Liver (tissue), 9 donors: Measurements from ENCODE around the gene WDR45B. TPM values are rescaled to one million over a fixed set of nuclear protein-coding genes. Genes with fewer than 3 reads are reported as not detected.
A peak's percentile ranks its signal among the peaks of the same experiment; 100 is the strongest.

ENCODE experiments used
- DNase-seq: peaks from one replicate; pipeline ENCODE4 v3.0.0-alpha.2; 2017; ENCODE audit warnings: low spot score
- H3K27ac ChIP-seq, 2 donors: one replicate each; pipeline ENCODE4 v1.7.0; 2013; ENCODE audit warnings: inconsistent platforms in 2 of 2, low read length in 2 of 2, control low read depth in 1 of 2, low read depth in 1 of 2, mild to moderate bottlenecking in 1 of 2
- H3K27me3 ChIP-seq, 4 donors: one replicate each; pipeline versions ENCODE4 v1.6.1 to v1.7.0; 2013; ENCODE audit warnings: low read length in 3 of 4, inconsistent platforms in 1 of 4, mild to moderate bottlenecking in 1 of 4, moderate library complexity in 1 of 4; ENCODE audit not compliant: control insufficient read depth in 4 of 4, insufficient read depth in 4 of 4
- H3K36me3 ChIP-seq, 4 donors: one replicate each; pipeline versions ENCODE4 v1.6.1 to v1.7.0; 2013; ENCODE audit warnings: low read length in 3 of 4, mild to moderate bottlenecking in 3 of 4, low read depth in 1 of 4, moderate library complexity in 1 of 4; ENCODE audit not compliant: control insufficient read depth in 4 of 4, insufficient read depth in 3 of 4
- H3K4me1 ChIP-seq, 4 donors: one replicate each; pipeline versions ENCODE4 v1.6.1 to v1.7.0; 2013; ENCODE audit warnings: low read length in 3 of 4, mild to moderate bottlenecking in 3 of 4, moderate library complexity in 1 of 4; ENCODE audit not compliant: control insufficient read depth in 4 of 4, insufficient read depth in 4 of 4
- H3K4me3 ChIP-seq, 3 donors: one replicate each; pipeline versions ENCODE4 v1.6.1 to v1.7.0; 2013; ENCODE audit warnings: low read length in 3 of 3, control low read depth in 1 of 3, low read depth in 1 of 3, mild to moderate bottlenecking in 1 of 3
- H3K9ac ChIP-seq, 2 donors: one replicate each; pipeline ENCODE4 v1.7.0; 2013; ENCODE audit warnings: low read length in 2 of 2, mild to moderate bottlenecking in 2 of 2, moderate library complexity in 2 of 2, control low read depth in 1 of 2, low read depth in 1 of 2
- H3K9me3 ChIP-seq, 4 donors: one replicate each; pipeline versions ENCODE4 v1.6.1 to v1.7.0; 2013; ENCODE audit warnings: low read length in 3 of 4; ENCODE audit not compliant: control insufficient read depth in 4 of 4
- ATF3 ChIP-seq: IDR thresholded peaks from 2 replicates; pipeline ENCODE4 v1.6.1; 2016; ENCODE audit warnings: antibody characterized with exemption
- CTCF ChIP-seq: fragments of 150-350 bp; IDR thresholded peaks from 2 replicates; pipeline ENCODE4 v1.5.1; 2017; ENCODE audit warnings: improper control_type of control experiment, low read depth, low read length; ENCODE audit not compliant: missing input control
- EGR1 ChIP-seq, 2 donors: IDR thresholded peaks; 2 replicates each; pipeline ENCODE4 v1.6.1; 2016 to 2018; ENCODE audit warnings: antibody characterized with exemption in 2 of 2, low read depth in 2 of 2
- FOXA1 ChIP-seq: IDR thresholded peaks from 2 replicates; pipeline ENCODE4 v1.6.1; 2016; ENCODE audit warnings: antibody characterized with exemption
- FOXA2 ChIP-seq: IDR thresholded peaks from 2 replicates; pipeline ENCODE4 v1.6.1; 2016; ENCODE audit warnings: antibody characterized with exemption
- GABPA ChIP-seq, 2 donors: IDR thresholded peaks in 1 of 2; conservative IDR thresholded peaks in 1 of 2; 2 replicates each; pipeline ENCODE4 v1.6.1; 2016; ENCODE audit warnings: antibody characterized with exemption in 2 of 2, mild to moderate bottlenecking in 1 of 2, moderate library complexity in 1 of 2
- HNF4A ChIP-seq, 2 donors: conservative IDR thresholded peaks; 2 replicates each; pipeline ENCODE4 v1.6.1; 2016; ENCODE audit warnings: antibody characterized with exemption in 2 of 2, mild to moderate bottlenecking in 2 of 2
- HNF4G ChIP-seq: IDR thresholded peaks from 2 replicates; pipeline ENCODE4 v1.6.1; 2016; ENCODE audit warnings: antibody characterized with exemption
- JUND ChIP-seq, 2 donors: IDR thresholded peaks; 2 replicates each; pipeline ENCODE4 v1.6.1; 2016; ENCODE audit warnings: antibody characterized with exemption in 2 of 2
- MAX ChIP-seq: IDR thresholded peaks from 2 replicates; pipeline ENCODE4 v1.6.1; 2016; ENCODE audit warnings: antibody characterized with exemption
- NR2F2 ChIP-seq: IDR thresholded peaks from 2 replicates; pipeline ENCODE4 v1.6.1; 2016; ENCODE audit warnings: antibody characterized with exemption
- RAD21 ChIP-seq, 2 donors: IDR thresholded peaks; 2 replicates each; pipeline ENCODE4 v1.6.1; 2016; ENCODE audit warnings: antibody characterized with exemption in 2 of 2, mild to moderate bottlenecking in 2 of 2
- REST ChIP-seq: IDR thresholded peaks from 2 replicates; pipeline ENCODE4 v1.6.1; 2016; ENCODE audit warnings: antibody characterized with exemption, mild to moderate bottlenecking
- RXRA ChIP-seq, 2 donors: IDR thresholded peaks; 2 replicates each; pipeline ENCODE4 v1.6.1; 2017 to 2018; ENCODE audit warnings: antibody characterized with exemption in 2 of 2, mild to moderate bottlenecking in 1 of 2
- SP1 ChIP-seq: IDR thresholded peaks from 2 replicates; pipeline ENCODE4 v1.6.1; 2018; ENCODE audit warnings: antibody characterized with exemption, mild to moderate bottlenecking
- TAF1 ChIP-seq: conservative IDR thresholded peaks from 2 replicates; pipeline ENCODE4 v1.6.1; 2016; ENCODE audit warnings: antibody characterized with exemption, mild to moderate bottlenecking
- YY1 ChIP-seq: IDR thresholded peaks from 2 replicates; pipeline ENCODE4 v1.6.1; 2016; ENCODE audit warnings: antibody characterized with exemption, mild to moderate bottlenecking
- ZBTB33 ChIP-seq: IDR thresholded peaks from 2 replicates; pipeline ENCODE4 v1.6.1; 2016; ENCODE audit warnings: antibody characterized with exemption
- WGBS: extraction: QIAGEN DNeasy Blood & Tissue Kit; methylation state at CpG from one replicate; pipeline ENCODE4 v1.1.7; 2013; 5-methylcytosine and 5-hydroxymethylcytosine counted together
- polyA plus RNA-seq, 2 donors: library from polyadenylated mRNA; stranded (reverse) in 1 of 2; unstranded in 1 of 2; fragments of 200-250 nt in 1 of 2; fragments of >200 nt in 1 of 2; fragmentation: Nextera tagmentation in 1 of 2; extraction: Ambion mirVana in 1 of 2; gene quantifications; one replicate each; pipeline versions ENCODE4 v1.2.1 to v1.2.3, GENCODE V29; 2013 to 2015
- total RNA-seq, 2 donors: library from RNA; depleted of rRNA; stranded (reverse); fragments of >200 nt; gene quantifications; one replicate each; pipeline ENCODE4 v1.2.3, GENCODE V29; 2014
- donor health status: healthy.
- donor health status: healthy.
- donor health status: healthy.
- donor health status: healthy.
- donor health status: healthy.

Gene WDR45B
- total and polyA plus RNA-seq, 4 donors, result 25.4 to 40.9 (median 29.2) TPM

- peak; percentile 85 for TF ChIP-seq NR2F2
- peak; percentile 56 for TF ChIP-seq SP1
- no peak for TF ChIP-seq YY1
- peak in 1 of 2 donors; percentile 36 for TF ChIP-seq RXRA (IDR thresholded peaks at IDR 0.05)
- no peak for TF ChIP-seq FOXA1
- Histone ChIP-seq H3K9ac (no peak overlapping the region), H3K27me3 (no peaks in the 10 kb centered on the region), H3K27ac (no peak overlapping the region), H3K9me3 (no peaks in the 10 kb centered on the region), H3K36me3 (peaks cover 11 to 37% (median 22%) of the 10 kb centered on the region in 4 donors), H3K4me3 (no peak overlapping the region), H3K4me1 (peaks cover 0 to 5% (median 0%) of the 10 kb centered on the region in 4 donors)
- DNase-seq, result no peak
- 74% methylated on average over 18 of the region's 18 CpGs for WGBS
Measured at GRCh38 chr17:82603981-82604448, 44.2 kb downstream of the WDR45B start.

- H3K27me3 ChIP-seq, result no peaks in the 10 kb centered on the region
- no peaks in the 10 kb centered on the region for H3K9me3 ChIP-seq
- 91% methylated on average over 20 of the region's 20 CpGs for WGBS
- H3K4me3 ChIP-seq, result no peak overlapping the region
- TF ChIP-seq YY1 (no peak), TAF1 (no peak), EGR1 (IDR thresholded peaks at IDR 0.05; ENCODE audit: low read depth in 2 of 2) (no peak), RXRA (IDR thresholded peaks at IDR 0.05) (no peak), REST (no peak), ZBTB33 (no peak), HNF4A (conservative IDR thresholded peaks at IDR 0.05) (no peak), RAD21 (IDR thresholded peaks at IDR 0.05) (no peak), NR2F2 (no peak), CTCF (no peak), HNF4G (no peak), ATF3 (no peak), GABPA (IDR thresholded peaks at IDR 0.05 in 1 of 2, conservative IDR thresholded peaks at IDR 0.05 in 1 of 2) (no peak), MAX (no peak), FOXA2 (no peak), FOXA1 (no peak), SP1 (no peak), JUND (IDR thresholded peaks at IDR 0.05) (no peak)
- no peak for DNase-seq
- H3K27ac ChIP-seq, result no peak overlapping the region
- peaks cover 11 to 40% (median 24%) of the 10 kb centered on the region in 4 donors for H3K36me3 ChIP-seq
- peaks cover 0 to 5% (median 0%) of the 10 kb centered on the region in 4 donors for H3K4me1 ChIP-seq
- H3K9ac ChIP-seq, result no peak overlapping the region
Measured at GRCh38 chr17:82602986-82603710, 45.1 kb downstream of the WDR45B start.
